ENCODE results near the gene GLIS2.

- TF ChIP-seq CTCF (conservative IDR thresholded peaks at IDR 0.05; ENCODE audit: low read length) (no peak), EZH2phosphoT487 (IDR thresholded peaks at IDR 0.05; ENCODE audit: borderline replicate concordance) (no peak)
Measured at GRCh38 chr16:4353675-4354074, 37.8 kb downstream of the GLIS2 start.

Data from Loucy (cell line).